Uterus (tissue), 2 donors: Measurements from ENCODE around the gene FCRL5.

Experiments
- CTCF ChIP-seq, 4 experiments: fragments of 200-600 bp in 2 of 4; fragments of 450-650 bp in 2 of 4; sonication (generic) in 2 of 4; IDR thresholded peaks; one replicate each; pipeline ENCODE4 v1.5.1; 2016 to 2019; ENCODE audit warnings: antibody characterized with exemption in 4 of 4, mild to moderate bottlenecking in 2 of 4, moderate library complexity in 1 of 4
- POLR2A ChIP-seq, 2 donors: fragments of 450-650 bp; IDR thresholded peaks; one replicate each; pipeline ENCODE4 v1.6.1; 2016; ENCODE audit warnings: antibody characterized with exemption in 2 of 2, mild to moderate bottlenecking in 1 of 2, moderate library complexity in 1 of 2

GRCh38 chr1:157521056-157521455 lies 31.3 kb downstream of the FCRL5 start:
- TF ChIP-seq POLR2A (IDR thresholded peaks at IDR 0.05) (no peak), CTCF (IDR thresholded peaks at IDR 0.05) (no peak)
